GM23248 (cell line): Measurements from ENCODE around the gene STOM.

Experiments used
- EZH2 ChIP-seq: fragments of 200-600 bp; sonication (generic); IDR thresholded peaks from 2 replicates; pipeline ENCODE4 v1.6.1; 2018; ENCODE audit warnings: antibody characterized with exemption, mild to moderate bottlenecking; ENCODE audit not compliant: insufficient read depth, poor library complexity, severe bottlenecking
- EZH2phosphoT487 ChIP-seq: fragments of 200-600 bp; sonication (generic); IDR thresholded peaks from 2 replicates; pipeline ENCODE4 v1.6.1; 2018; ENCODE audit warnings: antibody characterized with exemption, moderate library complexity, mild to moderate bottlenecking, low read depth; ENCODE audit not compliant: insufficient read depth

GRCh38 chr9:121301881-121302286, 68.2 kb downstream of the STOM start:
- TF ChIP-seq EZH2 (no peak), EZH2phosphoT487 (no peak)
